A673 (cell line): ENCODE measurements around the gene CXXC4. TPM values are rescaled to one million over a fixed set of nuclear protein-coding genes. Genes with fewer than 3 reads are reported as not detected.

Source experiments
- BruUV-seq: library from RNA; stranded (reverse); fragments of 400-500 nt; replicated peaks from 2 replicates; lab custom pipeline; 2021; lab: Mats Ljungman, UMichigan
- CTCF ChIA-PET: fragments of 300-600 bp; sonication (Branson Sonifier 250); formaldehyde crosslinking; loops from one replicate; lab custom pipeline; 2022; ENCODE audit warnings: antibody characterized with exemption; lab: Charles Lee
- POLR2A ChIA-PET: fragments of 300-600 bp; sonication (Branson Sonifier 250); formaldehyde crosslinking; loops from one replicate; lab custom pipeline; 2022; ENCODE audit warnings: antibody characterized with exemption; ENCODE audit not compliant: low non-redundant PET; lab: Charles Lee
- DNase-seq: peaks from one replicate; pipeline ENCODE4 v3.0.0-alpha.2; 2015; ENCODE audit warnings: low spot score
- H3K27ac ChIP-seq: fragments of 200-600 bp; sonication (generic); 2 replicates; pipeline ENCODE4 v1.5.1; 2016; ENCODE audit warnings: mixed run types, low read depth, mild to moderate bottlenecking, mixed read lengths, antibody characterized with exemption, low read length; ENCODE audit not compliant: poor library complexity, severe bottlenecking
- H3K27me3 ChIP-seq: fragments of 200-600 bp; sonication (generic); replicated peaks from 2 replicates; pipeline ENCODE4 v1.6.1; 2017; ENCODE audit warnings: mixed run types, low read depth, mild to moderate bottlenecking, mixed read lengths, antibody characterized with exemption, low read length; ENCODE audit not compliant: insufficient read depth, poor library complexity
- H3K36me3 ChIP-seq: fragments of 200-600 bp; sonication (generic); 2 replicates; pipeline ENCODE4 v1.6.1; 2016; ENCODE audit warnings: mixed run types, mild to moderate bottlenecking, mixed read lengths, antibody characterized with exemption, low read length; ENCODE audit not compliant: insufficient read depth, poor library complexity, severe bottlenecking
- H3K4me1 ChIP-seq: fragments of 200-600 bp; sonication (generic); 2 replicates; pipeline ENCODE4 v1.6.1; 2017; ENCODE audit warnings: mixed run types, mild to moderate bottlenecking, mixed read lengths, antibody characterized with exemption, low read length; ENCODE audit not compliant: insufficient read depth, poor library complexity, severe bottlenecking
- H3K4me3 ChIP-seq: fragments of 200-600 bp; sonication (generic); 2 replicates; pipeline ENCODE4 v1.5.1; 2016; ENCODE audit warnings: low read depth, mixed run types, mild to moderate bottlenecking, mixed read lengths, low read length; ENCODE audit not compliant: poor library complexity, severe bottlenecking
- H3K9me3 ChIP-seq: fragments of 200-600 bp; sonication (generic); 2 replicates; pipeline ENCODE4 v1.6.1; 2016; ENCODE audit warnings: mixed run types, low read depth, mild to moderate bottlenecking, mixed read lengths, antibody characterized with exemption, low read length; ENCODE audit not compliant: poor library complexity, severe bottlenecking
- EZH2 ChIP-seq: fragments of 200-600 bp; sonication (generic); IDR thresholded peaks from 2 replicates; pipeline ENCODE4 v1.6.1; 2017; ENCODE audit warnings: borderline replicate concordance, low read depth, mild to moderate bottlenecking, mixed read lengths, antibody characterized with exemption, low read length; ENCODE audit not compliant: poor library complexity, severe bottlenecking
- intact Hi-C: fragments of 100-400 bp; cut with micrococcal nuclease; formaldehyde crosslinking; loops from one replicate; pipeline ENCODE4 v1.10.0; 2022; ENCODE audit not compliant: unreplicated experiment
- total RNA-seq: library from RNA; stranded (reverse); gene quantifications from 2 replicates; pipeline ENCODE4 v1.2.3, GENCODE V29; 2021
- TF ChIP-seq, protein P1 (sequence below): fragments of 300-800, 200-600 bp; sonication (generic); conservative IDR thresholded peaks from 2 replicates; pipeline ENCODE4 v1.5.1; 2017; ENCODE audit warnings: low read depth, mild to moderate bottlenecking, antibody characterized with exemption, low read length, moderate library complexity, mixed read lengths

Gene CXXC4
- total RNA-seq, 1 experiment from 2014 or later: 1.8 TPM

DNA sequence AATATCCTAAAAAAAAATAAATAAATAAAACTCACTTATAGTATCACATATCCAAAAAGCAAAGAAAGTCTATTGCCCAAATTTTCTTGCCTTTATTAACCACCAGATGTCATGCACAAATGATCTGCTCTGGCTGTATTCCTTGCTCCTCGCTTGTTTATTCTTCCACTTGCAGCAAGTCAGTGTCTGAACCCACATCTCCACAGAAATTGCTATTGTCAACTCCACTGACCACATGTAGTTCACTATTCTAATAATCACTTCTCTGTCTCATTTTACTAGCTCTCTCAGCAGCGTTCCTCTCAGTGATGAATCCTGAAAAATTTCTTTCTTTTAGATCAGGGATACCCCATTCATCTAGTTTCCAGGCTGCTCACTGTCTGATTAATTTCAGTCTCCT lies 29.3 kb upstream of the CXXC4 start:
- intact Hi-C loops: no loop called here
- BruUV-seq: no TSS peak
- CTCF ChIA-PET: no interaction called here
- Histone ChIP-seq H3K36me3 (no peaks in the 10 kb centered on the region), H3K27ac (no peak overlapping the region), H3K4me3 (no peak overlapping the region), H3K27me3 (no peaks in the 10 kb centered on the region), H3K9me3 (no peaks in the 10 kb centered on the region), H3K4me1 (no peaks in the 10 kb centered on the region)
- POLR2A ChIA-PET: no interaction called here
- no peak for DNase-seq
- TF ChIP-seq EZH2: no peak
- TF ChIP-seq, protein P1, sequence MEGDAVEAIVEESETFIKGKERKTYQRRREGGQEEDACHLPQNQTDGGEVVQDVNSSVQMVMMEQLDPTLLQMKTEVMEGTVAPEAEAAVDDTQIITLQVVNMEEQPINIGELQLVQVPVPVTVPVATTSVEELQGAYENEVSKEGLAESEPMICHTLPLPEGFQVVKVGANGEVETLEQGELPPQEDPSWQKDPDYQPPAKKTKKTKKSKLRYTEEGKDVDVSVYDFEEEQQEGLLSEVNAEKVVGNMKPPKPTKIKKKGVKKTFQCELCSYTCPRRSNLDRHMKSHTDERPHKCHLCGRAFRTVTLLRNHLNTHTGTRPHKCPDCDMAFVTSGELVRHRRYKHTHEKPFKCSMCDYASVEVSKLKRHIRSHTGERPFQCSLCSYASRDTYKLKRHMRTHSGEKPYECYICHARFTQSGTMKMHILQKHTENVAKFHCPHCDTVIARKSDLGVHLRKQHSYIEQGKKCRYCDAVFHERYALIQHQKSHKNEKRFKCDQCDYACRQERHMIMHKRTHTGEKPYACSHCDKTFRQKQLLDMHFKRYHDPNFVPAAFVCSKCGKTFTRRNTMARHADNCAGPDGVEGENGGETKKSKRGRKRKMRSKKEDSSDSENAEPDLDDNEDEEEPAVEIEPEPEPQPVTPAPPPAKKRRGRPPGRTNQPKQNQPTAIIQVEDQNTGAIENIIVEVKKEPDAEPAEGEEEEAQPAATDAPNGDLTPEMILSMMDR: no peak

DNA sequence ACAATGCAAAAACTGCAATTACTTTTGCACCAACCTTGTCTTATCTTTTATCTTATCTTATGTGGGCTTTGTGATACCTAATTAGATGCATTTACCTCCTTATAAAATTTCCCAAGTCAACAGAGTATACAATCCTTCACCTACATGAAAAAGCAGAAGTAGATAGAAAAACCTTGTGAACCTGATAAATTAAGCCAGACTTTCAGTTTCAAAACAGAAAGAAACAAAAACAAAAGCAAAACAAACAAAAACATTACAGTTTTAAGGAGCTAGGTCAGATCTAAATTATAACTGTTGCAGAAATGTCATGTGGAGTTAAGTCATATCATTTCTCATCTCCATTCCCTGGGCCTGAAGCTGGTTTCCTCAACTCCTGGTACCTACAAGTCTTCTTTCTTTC lies 24.9 kb upstream of the CXXC4 start:
- Histone ChIP-seq H3K4me3 (no peak overlapping the region), H3K27ac (no peak overlapping the region), H3K27me3 (no peaks in the 10 kb centered on the region), H3K36me3 (no peaks in the 10 kb centered on the region), H3K9me3 (no peaks in the 10 kb centered on the region), H3K4me1 (no peaks in the 10 kb centered on the region)
- DNase-seq: no peak
- TF ChIP-seq, protein P1: no peak
- TF ChIP-seq EZH2: no peak
- POLR2A ChIA-PET: no interaction called here
- no TSS peak for BruUV-seq
- intact Hi-C loops: no loop called here
- CTCF ChIA-PET: no interaction called here

DNA sequence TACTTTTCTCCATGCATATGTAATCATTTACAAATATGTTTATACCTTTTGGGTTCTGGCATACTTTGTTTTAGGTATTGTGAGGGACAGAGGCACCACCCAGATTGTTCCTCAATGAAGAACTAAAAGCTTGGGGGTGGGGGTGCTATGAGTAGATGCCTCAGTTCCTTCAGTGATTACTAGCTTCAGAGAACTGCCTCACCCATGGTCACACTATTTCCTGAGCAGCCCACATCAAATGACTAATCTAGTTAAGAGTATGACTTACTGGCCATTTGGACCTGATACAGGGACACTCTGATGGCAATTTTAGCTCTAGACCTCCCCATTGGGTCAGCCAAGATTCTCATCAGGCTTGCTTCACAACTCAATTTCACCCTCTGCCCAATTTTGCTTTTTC lies 22.2 kb upstream of the CXXC4 start:
- no TSS peak for BruUV-seq
- Histone ChIP-seq H3K27ac (no peak overlapping the region), H3K36me3 (no peaks in the 10 kb centered on the region), H3K4me3 (no peak overlapping the region), H3K4me1 (no peaks in the 10 kb centered on the region), H3K9me3 (no peaks in the 10 kb centered on the region), H3K27me3 (no peaks in the 10 kb centered on the region)
- ChIA-PET CTCF (no interaction called here), POLR2A (no interaction called here)
- intact Hi-C loops: no loop called here
- no peak for DNase-seq
- TF ChIP-seq, protein P1: no peak
- no peak for TF ChIP-seq EZH2
